Measurements from ENCODE around the gene CA14. TPM values are rescaled to one million over a fixed set of nuclear protein-coding genes. Genes with fewer than 3 reads are reported as not detected.
A peak's percentile ranks its signal among the peaks of the same experiment; 100 is the strongest.

CA14 gene
- total and polyA plus RNA-seq, 9 of the 15 experiments (the other 6 are each of a cell fraction or from before 2014, with no cell fraction given), result 0.13 to 0.57 (median 0.26) TPM; not detected in 1

DNA sequence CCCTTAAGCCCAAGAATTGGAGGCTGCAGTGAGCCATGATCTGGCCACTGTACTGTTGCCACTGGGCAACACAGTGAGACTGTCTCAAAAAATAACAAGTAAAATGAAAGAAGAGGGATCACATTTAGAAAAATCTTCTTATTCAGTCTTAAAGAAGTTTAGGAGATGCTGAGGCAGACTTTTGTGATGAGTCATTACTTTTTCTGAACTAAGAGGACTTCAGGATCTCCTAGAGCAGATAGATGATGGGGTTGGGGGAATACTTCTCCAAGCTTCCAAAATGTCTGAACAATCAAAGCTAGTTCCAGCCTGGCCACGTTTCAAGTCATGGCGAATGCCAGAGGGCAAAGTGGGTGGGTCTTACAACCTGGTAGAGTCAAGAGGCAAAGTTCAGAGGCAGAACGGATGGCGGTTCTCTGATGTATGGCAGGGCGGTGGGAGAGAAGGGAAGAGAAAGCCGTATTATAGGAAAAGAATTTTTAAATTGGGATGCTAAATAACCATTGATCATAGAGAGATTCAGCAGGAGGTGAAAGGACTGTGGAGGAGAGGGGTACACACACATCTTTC lies 22.6 kb downstream of the CA14 start:
- WGBS (ENCODE audit: insufficient coverage, low coverage, missing lambda C conversion rate), result 54% methylated on average over 6 of the region's 6 CpGs
- ChIA-PET CTCF (ENCODE audit: low intra/inter-chr PET ratio) (interaction anchor here (4.0 kb wide), 1 partner anchor 25 kb away, joined by 43 read pairs; no protein-coding TSS in a partner anchor), POLR2A (interaction anchor here (0.6 to 0.8 kb wide), 2 partner anchors 83 to 96 kb away, joined by 3 to 4 read pairs; no protein-coding TSS in a partner anchor)
- H2AFZ ChIP-seq (ENCODE audit: low read depth, low read length), result peak overlapping the region; percentile 88; the same call in 1 of the 2 replicates
- intact Hi-C loops (cut with micrococcal nuclease) (no loop called here), in situ Hi-C loops (cut with MboI) (no loop called here)
- no peak overlapping the region for H3K27ac ChIP-seq (ENCODE audit: extremely low read depth, low read depth, low read length)
- TF ChIP-seq MAFK (IDR thresholded peaks at IDR 0.05; ENCODE audit: low read length), result peak; percentile 72
- peak; percentile 72 for TF ChIP-seq MAFF (IDR thresholded peaks at IDR 0.05; ENCODE audit: low read length)
- TF ChIP-seq MAFG (tag; conservative IDR thresholded peaks at IDR 0.05), result peak; percentile 84
- peak; percentile 92 for TF ChIP-seq C11orf30 (IDR thresholded peaks at IDR 0.05; ENCODE audit: low read depth)
- 0 out of 2 replicates have a peak, but pooled peaks have one; percentile 15 for TF ChIP-seq NFE2 (IDR thresholded peaks at IDR 0.05; ENCODE audit: low read depth)
- TF ChIP-seq GATAD2B (IDR thresholded peaks at IDR 0.05; ENCODE audit: borderline replicate concordance), result no peak
- no peak for TF ChIP-seq SP2 (IDR thresholded peaks at IDR 0.05; ENCODE audit: extremely low read depth, low read depth, low read length, poor library complexity, severe bottlenecking)
- TF ChIP-seq, protein P1, sequence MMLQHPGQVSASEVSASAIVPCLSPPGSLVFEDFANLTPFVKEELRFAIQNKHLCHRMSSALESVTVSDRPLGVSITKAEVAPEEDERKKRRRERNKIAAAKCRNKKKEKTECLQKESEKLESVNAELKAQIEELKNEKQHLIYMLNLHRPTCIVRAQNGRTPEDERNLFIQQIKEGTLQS (IDR thresholded peaks at IDR 0.05), result peak; percentile 54
- TF ChIP-seq, protein P1 (CRISPR knock-in tag; conservative IDR thresholded peaks at IDR 0.05), result no peak
- peak; percentile 94 for TF ChIP-seq ZNF316 (IDR thresholded peaks at IDR 0.05)
- FAIRE-seq (no peak), ATAC-seq (no peak), DNase-seq (ENCODE audit: extremely low read depth in 1 of 4, low spot score in 3 of 4) (no peak)
- BruUV-seq (replicated peaks), result no TSS peak
- H3K79me2 ChIP-seq (ENCODE audit: control insufficient read depth, insufficient read depth, low read length), result no peaks in the 10 kb centered on the region
- no peaks in the 10 kb centered on the region for H3K27me3 ChIP-seq (ENCODE audit: control insufficient read depth in 2 of 2, insufficient read depth in 2 of 2, low read length in 2 of 2)
- H3K4me3 ChIP-seq, result no peak overlapping the region
- H3K4me1 ChIP-seq (replicated peaks in 1 of 2; ENCODE audit: control insufficient read depth in 2 of 2, insufficient read depth in 2 of 2, low read length in 2 of 2), result peaks cover 0 to 14% of the 10 kb centered on the region in 2 experiments; a peak in 3 of 5 replicates
- no peak overlapping the region for H3K9ac ChIP-seq (ENCODE audit: insufficient read depth in 1 of 2, low read depth in 2 of 2, low read length in 2 of 2)
- H3K9me3 ChIP-seq (replicated peaks; ENCODE audit: control insufficient read depth, insufficient read depth, low read depth, low read length), result no peaks in the 10 kb centered on the region
- H3K36me3 ChIP-seq (ENCODE audit: control insufficient read depth, insufficient read depth, low read length), result no peaks in the 10 kb centered on the region
- H3K9me1 ChIP-seq (ENCODE audit: control insufficient read depth, insufficient read depth, low read length), result no peaks in the 10 kb centered on the region
- no peaks in the 10 kb centered on the region for H4K20me1 ChIP-seq (replicated peaks; ENCODE audit: control insufficient read depth, insufficient read depth, low read length)
- H3K4me2 ChIP-seq (ENCODE audit: insufficient read depth, low read length), result no peak overlapping the region

Measured in K562 (cell line).